Transverse colon (tissue), 4 donors: ENCODE results near the gene PLA1A. TPM values are rescaled to one million over a fixed set of nuclear protein-coding genes. Genes with fewer than 3 reads are reported as not detected.

Experiments used
- DNase-seq: peaks from one replicate; pipeline ENCODE4 v3.0.0-alpha.2; 2019
- H3K27ac ChIP-seq, 4 donors: fragments of 200-600 bp; sonication (generic); 2 replicates each; pipeline ENCODE4 v1.5.1; 2016 to 2018; ENCODE audit warnings: inconsistent platforms in 4 of 4
- H3K27me3 ChIP-seq: fragments of 200-600 bp; sonication (generic); 2 replicates; pipeline ENCODE4 v1.5.1; 2017; ENCODE audit warnings: inconsistent platforms
- H3K36me3 ChIP-seq, 4 donors: fragments of 200-600 bp; sonication (generic); 2 replicates each; pipeline ENCODE4 v1.5.1; 2017 to 2019; ENCODE audit warnings: inconsistent platforms in 4 of 4
- H3K4me1 ChIP-seq, 4 donors: fragments of 200-600 bp; sonication (generic); 2 replicates each; pipeline ENCODE4 v1.5.1; 2017 to 2020; ENCODE audit warnings: inconsistent platforms in 4 of 4
- H3K4me3 ChIP-seq, 4 donors: fragments of 200-600 bp; sonication (generic); 1 replicate in 1 of 4; 2 replicates in 3 of 4; pipeline versions ENCODE4 v1.5.1 to v1.6.1; 2017 to 2019; ENCODE audit warnings: inconsistent platforms in 4 of 4
- H3K9me3 ChIP-seq, 2 donors: fragments of 200-600 bp; sonication (generic); 2 replicates each; pipeline ENCODE4 v1.5.1; 2017 to 2019; ENCODE audit warnings: inconsistent platforms in 2 of 2
- CTCF ChIP-seq, 5 experiments: fragments of 200-600 bp in 3 of 5; fragments of 450-650 bp in 2 of 5; sonication (generic) in 3 of 5; IDR thresholded peaks; 1 replicate in 2 of 5; 2 replicates in 3 of 5; pipeline ENCODE4 v1.5.1; 2016 to 2017; ENCODE audit warnings: antibody characterized with exemption in 5 of 5, inconsistent platforms in 3 of 5, mild to moderate bottlenecking in 2 of 5, moderate library complexity in 1 of 5
- EP300 ChIP-seq: sonication (generic); formaldehyde crosslinking; IDR thresholded peaks from one replicate; pipeline ENCODE4 v1.6.1; 2017; ENCODE audit warnings: antibody characterized with exemption, low read depth
- POLR2A ChIP-seq: fragments of 450-650 bp; IDR thresholded peaks from one replicate; pipeline ENCODE4 v1.6.1; 2016; ENCODE audit warnings: antibody characterized with exemption, mild to moderate bottlenecking, moderate library complexity
- POLR2AphosphoS5 ChIP-seq, 3 donors: sonication (generic); formaldehyde crosslinking; IDR thresholded peaks; one replicate each; pipeline ENCODE4 v1.6.1; 2016; ENCODE audit warnings: antibody characterized with exemption in 3 of 3
- WGBS, 2 donors: methylation state at CpG; one replicate each; pipeline ENCODE4 v1.1.5; 2018; ENCODE audit warnings: low coverage in 1 of 2; 5-methylcytosine and 5-hydroxymethylcytosine counted together
- in situ Hi-C, 4 donors: fragments of 200-750 bp; cut with MboI; loops; one replicate each; pipeline versions ENCODE4 v1.15.0 to v1.15.1; 2017; ENCODE audit warnings: low sequenced_read_pairs in 3 of 4, low pct_ligation_motif_present in 1 of 4, low pct_unique_long_range_greater_than_20kb in 1 of 4
- intact Hi-C: fragments of 100-400 bp; cut with DNase I; formaldehyde crosslinking; loops from one replicate; pipeline ENCODE4 v1.15.1; 2023; ENCODE audit warnings: low total_unique reads
- total RNA-seq, 4 donors: library from RNA; depleted of rRNA; stranded (reverse); fragments of >200 nt; gene quantifications; one replicate each; pipeline ENCODE4 v1.1.0, GENCODE V29; 2016

Gene PLA1A
- total RNA-seq, 4 donors from 2014 or later = 0.95 to 3.2 (median 2.2) TPM; not detected in 1

- no peak for DNase-seq
- WGBS, 2 donors = 74 to 90% methylated on average over 2 to 4 of the region's 4 CpGs
- in situ Hi-C loops (no loop called here), intact Hi-C loops (no loop called here)
- Histone ChIP-seq H3K4me3 (no peak overlapping the region), H3K9me3 (no peaks in the 10 kb centered on the region), H3K4me1 (peaks cover 0 to 21% (median under 1%) of the 10 kb centered on the region in 4 donors), H3K27ac (peak overlapping the region; percentile 43 to 75 (median 70)), H3K36me3 (peaks cover 0 to 9% (median 3%) of the 10 kb centered on the region in 4 donors), H3K27me3 (no peaks in the 10 kb centered on the region)
- TF ChIP-seq CTCF (IDR thresholded peaks at IDR 0.05) (no peak), POLR2AphosphoS5 (IDR thresholded peaks at IDR 0.05) (peak in 1 of 3 donors; percentile 17)
Observed at GRCh38 chr3:119664850-119665379, 67.2 kb downstream of the PLA1A start.

- TF ChIP-seq EP300 = no peak
- TF ChIP-seq POLR2AphosphoS5 (IDR thresholded peaks at IDR 0.05) = no peak
- TF ChIP-seq POLR2A = no peak
- no peak for TF ChIP-seq CTCF (IDR thresholded peaks at IDR 0.05)
- intact Hi-C loops (no loop called here), in situ Hi-C loops (no loop called here)
- Histone ChIP-seq H3K27me3 (no peaks in the 10 kb centered on the region), H3K4me1 (peaks cover 0 to 21% (median 2%) of the 10 kb centered on the region in 4 donors), H3K27ac (peak overlapping the region in 1 of 4 donors; percentile 43), H3K9me3 (no peaks in the 10 kb centered on the region), H3K4me3 (no peak overlapping the region), H3K36me3 (peaks cover 0 to 9% (median 3%) of the 10 kb centered on the region in 4 donors)
- DNase-seq = no peak
- WGBS, 2 donors = 82 to 94% methylated on average over 5 to 6 of the region's 6 CpGs
Observed at GRCh38 chr3:119665954-119666559, 68.4 kb downstream of the PLA1A start.

GRCh38 chr3:119669906-119670570 is 72.4 kb downstream of the PLA1A start:
- intact Hi-C loops = no loop called here

More at GRCh38 chr3:119669906-119670570, 72.4 kb downstream of the PLA1A start:
- DNase-seq = no peak
- Histone ChIP-seq H3K9me3 (no peaks in the 10 kb centered on the region), H3K36me3 (peaks cover 0 to 37% (median 4%) of the 10 kb centered on the region in 4 donors), H3K27me3 (no peaks in the 10 kb centered on the region), H3K27ac (no peak overlapping the region), H3K4me1 (peaks cover 0 to 9% (median 2%) of the 10 kb centered on the region in 4 donors), H3K4me3 (no peak overlapping the region)
- in situ Hi-C loops = no loop called here
- TF ChIP-seq POLR2AphosphoS5 (IDR thresholded peaks at IDR 0.05) (no peak), EP300 (no peak), POLR2A (no peak), CTCF (IDR thresholded peaks at IDR 0.05) (no peak)
- WGBS, 2 donors = 91% methylated on average over 4 to 5 of the region's 5 CpGs
